Middle frontal gyrus (tissue), 1 donor: ENCODE measurements around the gene TK1.
"Not testable (repeated sequence)": the region's sequence is repeated elsewhere in the genome, so short reads cannot be mapped to it uniquely, and the experiment has no call there.

Experiments
- DNase-seq: peaks from one replicate; pipeline ENCODE4 v3.0.0-alpha.2; 2015; ENCODE audit warnings: low spot score; ENCODE audit errors: extremely low spot score

TK1 gene

GRCh38 chr17:78154903-78155811 lies 31.7 kb downstream of the TK1 start:
- no peak for DNase-seq

GRCh38 chr17:78151514-78152008 lies 35.3 kb downstream of the TK1 start:
- DNase-seq, result no peak

GRCh38 chr17:78148286-78149016 lies 38.4 kb downstream of the TK1 start:
- no peak for DNase-seq

- no peak for DNase-seq
These were observed 39.4 kb downstream of the TK1 start for GRCh38 chr17:78147315-78147998.

GRCh38 chr17:78146881-78147280 lies 40.0 kb downstream of the TK1 start:
- no peak for DNase-seq

- DNase-seq, result no peak
These were observed 40.4 kb downstream of the TK1 start for GRCh38 chr17:78146471-78146869.

GRCh38 chr17:78144736-78145641 lies 41.9 kb downstream of the TK1 start:
- DNase-seq, result no peak

- DNase-seq, result peak; percentile 51
These were observed 42.6 kb downstream of the TK1 start for GRCh38 chr17:78144147-78144719.

GRCh38 chr17:78143214-78144146 lies 43.4 kb downstream of the TK1 start:
- DNase-seq, result no peak

GRCh38 chr17:78142119-78142861 lies 44.6 kb downstream of the TK1 start:
- DNase-seq, result no peak

- DNase-seq, result no peak
These were observed 45.3 kb downstream of the TK1 start for GRCh38 chr17:78141437-78142118.

- DNase-seq, result no peak
These were observed 46.4 kb downstream of the TK1 start for GRCh38 chr17:78140169-78141051.

GRCh38 chr17:78139861-78140168 lies 47.0 kb downstream of the TK1 start:
- not testable (repeated sequence) for DNase-seq

- no peak for DNase-seq
These were observed 48.4 kb downstream of the TK1 start for GRCh38 chr17:78138204-78139060.

GRCh38 chr17:78137392-78138203 lies 49.3 kb downstream of the TK1 start:
- no peak for DNase-seq
